Measurements from ENCODE around the gene MMP25.

Gene MMP25

GRCh38 chr16:3017344-3017743 is 29.0 kb upstream of the MMP25 start:
- no peak for DNase-seq (ENCODE audit: low read depth, low spot score)

GRCh38 chr16:3017794-3018506 is 28.4 kb upstream of the MMP25 start, which contains the start of gene CLDN6:
Gene CLDN6 (minus strand): TSS chr16:3018183. CDS start chr16:3016021, 2,162 bp downstream.
- DNase-seq (ENCODE audit: low read depth, low spot score) = no peak

GRCh38 chr16:3019594-3020246 is 26.6 kb upstream of the MMP25 start:
- no peak for DNase-seq (ENCODE audit: low read depth, low spot score)

GRCh38 chr16:3020247-3020603 is 26.1 kb upstream of the MMP25 start, which contains the start of gene TNFRSF12A:
Gene TNFRSF12A (plus strand): TSS chr16:3020368. CDS start chr16:3020398, 30 bp downstream.
- peak; percentile 20 for DNase-seq (ENCODE audit: low read depth, low spot score)

GRCh38 chr16:3020604-3021448 is 25.5 kb upstream of the MMP25 start:
- DNase-seq (ENCODE audit: low read depth, low spot score) = peak; percentile 31

- peak; percentile 93 for DNase-seq (ENCODE audit: low read depth, low spot score)
Observed at GRCh38 chr16:3021449-3022207, 24.7 kb upstream of the MMP25 start.

- peak; percentile 91 for DNase-seq (ENCODE audit: low read depth, low spot score)
Observed at GRCh38 chr16:3022208-3022683, 24.1 kb upstream of the MMP25 start.

- no peak for DNase-seq (ENCODE audit: low read depth, low spot score)
Observed at GRCh38 chr16:3022684-3023414, 23.5 kb upstream of the MMP25 start.

- no peak for DNase-seq (ENCODE audit: low read depth, low spot score)
Observed at GRCh38 chr16:3023415-3023668, 23.0 kb upstream of the MMP25 start.

- DNase-seq (ENCODE audit: low read depth, low spot score) = peak; percentile 97
Observed at GRCh38 chr16:3023669-3024478, 22.5 kb upstream of the MMP25 start, which contains the start of the genes HCFC1R1 and THOC6. Gene HCFC1R1 (minus strand): TSS chr16:3023942. CDS start chr16:3023941, 1 bp downstream. Gene THOC6 (plus strand): TSS chr16:3024035. CDS start chr16:3024327, 292 bp downstream.

GRCh38 chr16:3025032-3026002 is 21.0 kb upstream of the MMP25 start:
- no peak for DNase-seq (ENCODE audit: low read depth, low spot score)

GRCh38 chr16:3026003-3026378 is 20.4 kb upstream of the MMP25 start:
- no peak for DNase-seq (ENCODE audit: low read depth, low spot score)

GRCh38 chr16:3026609-3027488 is 19.5 kb upstream of the MMP25 start:
- DNase-seq (ENCODE audit: low read depth, low spot score) = no peak

GRCh38 chr16:3027489-3027795 is 18.9 kb upstream of the MMP25 start:
- no peak for DNase-seq (ENCODE audit: low read depth, low spot score)

GRCh38 chr16:3027983-3028715 is 18.2 kb upstream of the MMP25 start:
- DNase-seq (ENCODE audit: low read depth, low spot score) = no peak

- no peak for DNase-seq (ENCODE audit: low read depth, low spot score)
Observed at GRCh38 chr16:3028716-3029319, 17.5 kb upstream of the MMP25 start.
